ENCODE measurements around the gene FLT1.

FLT1 gene

DNA sequence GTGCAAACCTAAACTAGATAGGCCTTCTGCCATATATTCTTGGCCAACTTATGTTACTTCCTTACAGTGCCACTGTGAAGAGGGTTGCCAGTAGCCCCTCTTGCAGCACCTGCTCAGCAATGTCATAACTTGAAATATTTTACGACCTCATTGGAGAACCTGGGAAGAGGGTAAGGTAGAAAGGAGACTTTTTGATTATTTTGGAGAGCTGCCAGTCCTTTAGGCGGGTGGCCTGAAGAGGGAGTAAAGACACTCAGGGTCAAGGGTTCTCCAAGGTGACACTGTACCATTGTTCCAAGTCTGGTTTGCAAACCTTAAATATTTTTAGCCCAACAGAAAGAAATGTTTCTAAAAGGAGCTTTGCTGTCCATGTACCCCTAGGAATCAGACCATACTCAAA lies 118.3 kb downstream of the FLT1 start:
- no peak for DNase-seq

- DNase-seq: no peak
Observed at GRCh38 chr13:28375250-28375930, 119.5 kb downstream of the FLT1 start.

DNA sequence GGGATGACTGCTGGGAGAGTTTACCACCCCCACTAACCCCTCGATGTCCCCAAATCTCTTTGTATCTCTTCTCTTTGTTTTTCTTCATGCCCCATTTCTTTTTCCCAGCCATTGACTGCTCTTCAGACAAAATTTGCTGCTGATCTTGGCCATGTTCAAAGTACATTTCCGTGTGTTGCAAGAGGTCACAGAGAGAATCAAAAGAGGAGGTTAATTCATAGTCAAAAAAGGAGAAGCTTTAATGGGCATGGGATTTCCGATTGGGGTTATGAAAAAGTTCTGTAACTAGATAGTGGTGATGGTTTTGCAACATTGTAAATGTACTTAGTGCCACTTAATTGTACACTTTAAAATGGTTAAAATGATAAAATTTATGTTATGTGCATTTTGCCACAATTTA lies 121.1 kb downstream of the FLT1 start:
- DNase-seq: no peak

DNA sequence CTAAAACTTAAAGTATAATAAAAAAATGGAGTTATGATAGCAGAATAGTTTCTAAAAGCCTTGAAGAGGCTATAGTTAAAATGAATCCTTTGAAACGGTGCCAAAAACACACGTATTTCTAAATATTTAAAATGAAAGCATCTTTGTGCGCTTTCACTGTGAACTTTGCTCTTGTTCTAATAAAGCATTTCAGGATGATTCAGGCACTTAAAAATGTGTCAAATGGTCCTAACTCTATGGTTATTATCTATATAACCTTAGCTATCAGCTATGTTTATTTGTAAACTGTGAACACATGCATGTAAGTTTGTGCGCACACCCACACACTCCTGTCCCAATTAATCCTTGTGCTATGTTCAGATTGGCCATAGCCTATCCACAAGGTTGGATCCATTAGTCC lies 124.5 kb downstream of the FLT1 start:
- no peak for DNase-seq

GRCh38 chr13:28358708-28359107 lies 136.2 kb downstream of the FLT1 start:
- no peak for DNase-seq

DNA sequence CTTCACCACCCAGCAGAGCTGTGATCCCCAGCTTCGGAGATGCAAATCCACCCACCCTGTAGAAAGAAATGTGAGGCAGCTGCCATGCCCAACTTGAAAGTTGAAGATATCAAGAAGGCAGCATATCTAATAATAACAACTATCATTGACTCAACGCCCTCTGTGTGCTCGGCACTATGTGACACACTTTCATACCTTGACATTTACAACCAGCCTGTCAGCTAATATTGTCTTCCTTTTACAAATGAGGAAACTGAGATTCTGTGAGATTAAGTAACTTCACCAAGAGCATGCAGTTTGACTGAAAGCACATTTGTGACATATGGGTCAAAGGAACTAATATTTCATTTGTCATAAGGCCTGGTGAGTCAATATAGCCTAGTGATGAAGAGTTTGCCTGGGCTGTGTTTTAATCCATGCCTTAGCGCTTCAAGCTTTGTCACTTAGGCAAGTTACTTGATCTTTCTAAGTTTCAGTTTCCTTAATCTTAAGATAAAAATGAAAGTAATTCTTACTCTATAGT lies 137.0 kb downstream of the FLT1 start:
- peak; percentile 17 for DNase-seq

- DNase-seq: no peak
Observed at GRCh38 chr13:28357247-28357825, 137.6 kb downstream of the FLT1 start.

- DNase-seq: no peak
Observed at GRCh38 chr13:28356561-28357021, 138.3 kb downstream of the FLT1 start.

DNA sequence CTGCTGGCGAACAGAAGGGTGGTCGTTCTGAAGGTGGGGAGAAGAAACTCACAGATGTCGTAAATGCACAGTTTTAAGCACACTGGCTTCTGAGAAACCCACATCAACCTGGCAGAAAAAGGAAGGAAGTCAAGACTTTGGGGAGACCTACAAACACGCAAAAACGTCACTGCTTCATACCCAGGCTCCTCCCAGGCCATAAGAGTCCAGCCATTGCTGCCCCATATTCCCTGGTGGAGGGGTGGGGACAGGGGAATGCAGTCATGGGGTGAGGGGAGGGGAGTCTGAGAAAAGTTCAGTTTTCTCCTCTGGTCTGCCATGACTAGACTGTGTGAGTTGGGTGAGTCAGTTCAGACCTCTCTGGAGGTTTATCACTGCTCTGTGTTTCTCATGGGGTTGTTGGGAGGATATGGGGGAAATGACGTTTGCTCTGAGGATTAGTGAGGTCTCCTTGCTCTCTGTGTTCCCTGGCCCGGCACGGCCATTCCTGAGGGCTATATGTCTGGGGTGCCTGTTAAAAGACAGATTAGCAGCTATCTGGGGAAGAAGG lies 139.0 kb downstream of the FLT1 start:
- peak; percentile 30 for DNase-seq

DNA sequence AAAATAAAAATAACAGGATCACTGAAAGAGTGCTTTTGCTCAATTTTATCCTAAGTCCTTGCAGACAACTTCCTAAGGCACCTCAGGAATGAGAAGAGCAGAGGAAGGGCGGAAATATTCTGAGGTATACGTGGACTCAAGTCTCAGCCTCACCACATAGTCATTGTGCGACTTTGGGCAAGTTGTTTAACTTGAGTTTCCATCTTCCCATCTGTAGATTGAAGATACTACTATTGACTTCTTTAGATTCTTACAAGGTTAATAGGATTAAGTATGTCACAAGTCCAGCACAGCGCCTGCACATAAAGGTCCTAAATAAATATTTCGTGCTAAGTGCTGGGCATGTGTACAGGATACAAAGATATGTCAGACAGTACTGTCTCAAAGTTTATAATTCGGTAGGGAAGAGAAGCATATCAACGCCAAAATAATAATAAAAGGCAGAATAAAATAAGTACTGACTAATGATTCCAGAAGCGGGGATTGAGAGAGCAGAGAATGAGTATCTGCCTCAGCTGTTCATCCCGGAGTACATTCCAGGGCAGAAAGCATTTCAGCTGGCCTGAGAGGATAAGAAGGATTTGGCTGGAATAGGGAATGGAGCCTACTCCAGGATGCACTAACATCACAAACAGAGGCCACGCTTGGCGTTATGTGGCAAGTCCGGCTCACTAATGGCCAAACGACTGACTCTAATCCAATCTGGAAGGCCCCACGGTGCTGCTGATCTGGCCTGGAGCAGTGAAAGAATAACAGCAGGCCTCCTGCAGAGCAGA lies 139.7 kb downstream of the FLT1 start:
- no peak for DNase-seq

- DNase-seq: no peak
Observed at GRCh38 chr13:28353679-28354078, 141.2 kb downstream of the FLT1 start.

- DNase-seq: no peak
Observed at GRCh38 chr13:28349907-28350654, 144.8 kb downstream of the FLT1 start.

DNA sequence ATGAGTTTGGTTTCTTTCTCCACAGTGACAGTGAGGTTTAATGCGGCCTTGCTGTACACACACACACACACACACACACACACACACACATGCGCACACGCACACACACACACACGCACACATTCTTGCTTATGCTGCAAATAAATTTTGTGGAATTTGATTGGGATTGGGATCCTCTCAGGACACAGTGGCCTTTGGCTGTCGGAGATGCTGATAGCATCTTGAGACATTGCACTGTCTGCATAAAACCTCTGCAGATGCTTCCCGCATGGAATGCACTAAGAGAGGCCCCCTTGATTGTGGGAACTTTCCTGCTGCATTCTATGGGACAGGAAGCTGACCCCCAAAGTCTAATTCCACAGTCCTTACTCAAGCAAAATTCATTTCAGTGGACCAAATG lies 145.6 kb downstream of the FLT1 start:
- DNase-seq: no peak

GRCh38 chr13:28347456-28348371 lies 147.2 kb downstream of the FLT1 start:
- DNase-seq: peak; percentile 9

DNA sequence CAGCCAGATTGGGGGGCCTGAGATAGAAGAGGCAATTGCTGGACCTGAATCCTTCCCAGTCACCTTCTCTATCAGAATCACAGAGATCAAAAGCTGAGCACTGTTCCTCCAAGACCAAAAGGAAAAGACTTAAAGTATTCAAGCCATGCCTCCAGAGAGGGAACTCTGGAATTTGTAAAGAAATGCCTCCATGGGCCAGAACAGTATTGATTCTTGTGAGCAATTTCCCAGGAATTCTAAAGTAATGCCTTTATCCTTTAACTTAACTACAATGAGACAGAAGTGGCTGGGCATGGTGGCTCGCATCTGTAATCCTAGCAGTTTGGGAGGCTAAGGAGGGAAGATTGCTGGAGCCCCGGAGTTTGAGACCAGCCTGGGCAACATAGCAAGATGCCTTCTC lies 148.8 kb downstream of the FLT1 start:
- no peak for DNase-seq

DNA sequence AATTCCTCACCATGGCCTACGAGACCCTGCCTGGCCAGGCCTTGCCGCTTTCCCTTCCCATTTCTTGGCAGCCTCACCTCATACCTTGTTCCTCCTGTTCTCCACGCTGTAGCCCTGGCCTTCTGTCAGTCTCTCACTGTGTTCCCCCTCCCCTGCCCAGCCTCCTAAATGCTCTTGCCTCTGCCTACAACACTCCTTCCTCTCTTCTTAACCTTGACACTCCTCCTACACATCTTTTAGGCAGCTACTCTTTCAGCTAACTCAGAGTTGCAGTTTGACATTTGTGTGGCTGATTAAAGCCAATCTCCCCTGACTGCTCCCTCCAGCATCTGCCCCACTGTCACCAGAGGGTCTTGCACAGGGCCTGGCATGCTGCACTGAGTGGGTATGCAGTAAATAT lies 150.8 kb downstream of the FLT1 start:
- DNase-seq: no peak

DNA sequence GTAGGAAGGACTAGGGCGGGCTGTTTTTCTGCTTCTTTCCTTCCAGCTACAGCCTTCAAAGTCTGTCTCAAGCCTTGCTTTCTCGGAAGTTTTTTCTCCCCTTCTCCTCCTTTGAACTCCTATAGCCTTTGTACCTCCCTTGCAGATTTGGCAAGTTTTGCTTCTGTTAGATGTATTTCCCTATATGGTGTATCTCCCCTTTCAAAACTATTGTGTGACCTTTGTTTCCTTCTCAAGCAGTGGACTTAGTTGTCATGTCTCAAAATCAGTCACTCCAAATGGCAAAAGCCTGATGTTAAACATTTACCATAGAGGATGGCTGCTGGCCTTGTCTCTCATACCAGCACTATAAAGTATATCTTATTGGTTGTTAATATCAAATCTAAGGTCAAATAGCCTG lies 152.7 kb downstream of the FLT1 start:
- no peak for DNase-seq

GRCh38 chr13:28340272-28340793 lies 154.6 kb downstream of the FLT1 start:
- no peak for DNase-seq

GRCh38 chr13:28339419-28339818 lies 155.5 kb downstream of the FLT1 start:
- no peak for DNase-seq

DNA sequence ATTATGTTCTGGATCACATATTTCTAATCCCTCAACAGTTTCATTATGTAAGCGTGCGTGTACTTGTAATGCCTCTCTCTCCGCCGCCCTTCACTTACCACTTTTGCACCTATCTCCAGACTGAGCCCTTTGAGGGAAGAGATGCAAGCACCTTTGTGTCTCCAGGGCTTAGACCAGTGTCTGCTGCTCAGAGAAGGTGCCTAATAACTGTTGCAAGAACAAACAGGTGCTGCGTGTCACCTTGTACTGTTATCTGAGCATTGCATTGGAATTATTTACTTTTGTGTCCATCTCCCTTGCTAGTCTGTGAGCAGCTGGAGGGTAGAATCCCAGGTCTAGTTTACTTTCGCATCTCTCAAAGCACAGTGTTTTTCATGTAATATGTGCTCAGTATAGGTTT lies 156.2 kb downstream of the FLT1 start:
- no peak for DNase-seq

DNA sequence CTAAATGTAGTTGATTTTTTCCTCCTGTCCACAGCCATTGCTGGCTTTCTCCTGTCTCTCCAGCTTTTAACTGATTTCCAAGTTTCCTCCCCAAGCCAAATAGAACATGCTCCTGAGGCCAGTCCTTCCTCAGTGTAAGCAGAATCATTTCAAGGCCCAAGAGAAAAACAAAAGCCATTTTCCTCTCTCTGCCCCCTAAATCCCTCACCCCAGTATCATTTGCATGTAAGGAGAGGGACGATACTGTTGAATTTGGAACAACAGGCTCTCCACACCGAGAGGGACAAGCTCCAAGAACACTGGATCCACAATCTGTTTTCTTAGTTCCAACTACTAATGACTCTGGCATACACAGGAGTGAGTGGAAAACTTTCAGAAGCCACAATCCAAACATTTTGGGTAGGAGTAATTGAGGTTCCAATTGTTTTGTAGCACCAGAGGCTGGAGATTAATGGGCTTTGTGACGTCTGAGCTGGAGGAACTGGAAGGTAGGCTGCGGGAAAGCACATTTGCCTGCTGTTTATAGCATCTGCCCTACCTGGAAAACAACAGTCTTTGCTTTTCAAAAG lies 156.8 kb downstream of the FLT1 start:
- no peak for DNase-seq
